ENCODE data around the gene ARHGAP26.

The ARHGAP26 gene

DNA sequence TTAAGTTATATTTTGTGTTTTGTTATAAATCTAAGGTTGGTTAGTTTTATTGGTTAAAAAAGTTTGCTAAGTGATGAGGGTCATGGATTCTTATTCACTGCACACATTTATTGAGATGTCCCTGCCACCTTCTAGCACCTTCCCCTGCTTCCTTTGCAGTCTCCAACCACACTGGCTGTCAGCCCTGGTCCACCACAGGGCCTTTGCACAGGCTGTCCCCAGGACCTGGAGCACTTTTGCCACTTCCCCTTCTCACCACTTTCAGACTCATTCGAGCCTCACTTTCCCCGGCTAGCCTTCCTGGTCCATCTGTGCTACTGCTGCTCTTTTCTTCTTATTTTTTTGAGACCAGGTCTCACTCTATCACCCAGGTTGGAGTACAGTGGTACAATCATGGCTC is 45.3 kb downstream of the ARHGAP26 start:
- no peak for DNase-seq

DNA sequence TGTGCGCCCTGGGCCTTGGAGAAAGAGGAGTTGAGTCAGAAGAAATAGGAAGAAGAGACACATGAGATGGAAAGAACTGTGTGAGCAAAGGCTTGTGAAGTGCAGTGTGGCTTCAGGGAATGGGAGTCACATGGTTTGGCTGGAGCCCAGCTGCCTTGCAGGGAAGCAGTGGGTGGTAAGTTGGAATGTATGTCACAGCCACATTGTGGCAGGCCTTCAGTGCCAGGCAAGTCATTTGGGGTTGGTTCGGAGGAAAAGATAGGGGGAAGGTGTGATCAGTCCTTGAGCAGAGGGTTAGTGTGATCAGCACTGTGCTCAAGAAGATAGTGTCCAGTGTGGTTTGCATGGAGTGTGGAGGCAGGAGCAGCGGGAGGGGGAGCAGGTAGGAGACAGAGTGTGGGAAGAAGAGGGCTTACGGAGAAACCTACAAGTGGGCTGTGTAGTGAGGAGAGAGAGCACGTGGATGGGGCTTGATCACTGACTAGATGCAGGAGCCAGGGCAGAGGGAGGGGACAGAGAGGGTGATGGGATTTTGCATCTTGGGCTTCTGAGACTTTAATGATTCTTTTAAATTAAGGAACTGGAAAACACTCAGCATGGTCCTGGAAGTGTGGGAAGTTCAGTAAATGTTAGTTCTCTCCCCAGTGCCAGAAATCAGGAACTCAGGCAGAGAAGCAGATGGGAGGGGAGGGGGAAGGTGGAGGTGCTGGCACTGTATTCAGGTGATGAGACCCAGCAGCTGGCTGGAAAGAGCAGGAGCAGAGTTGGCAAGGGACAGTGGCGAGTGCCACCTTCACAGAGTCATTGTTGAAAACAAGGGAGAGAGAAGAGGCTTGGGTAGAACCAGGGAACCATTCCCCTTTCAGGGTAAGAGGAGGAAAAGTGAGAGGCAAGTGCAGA is 46.6 kb downstream of the ARHGAP26 start:
- no peak for DNase-seq

DNA sequence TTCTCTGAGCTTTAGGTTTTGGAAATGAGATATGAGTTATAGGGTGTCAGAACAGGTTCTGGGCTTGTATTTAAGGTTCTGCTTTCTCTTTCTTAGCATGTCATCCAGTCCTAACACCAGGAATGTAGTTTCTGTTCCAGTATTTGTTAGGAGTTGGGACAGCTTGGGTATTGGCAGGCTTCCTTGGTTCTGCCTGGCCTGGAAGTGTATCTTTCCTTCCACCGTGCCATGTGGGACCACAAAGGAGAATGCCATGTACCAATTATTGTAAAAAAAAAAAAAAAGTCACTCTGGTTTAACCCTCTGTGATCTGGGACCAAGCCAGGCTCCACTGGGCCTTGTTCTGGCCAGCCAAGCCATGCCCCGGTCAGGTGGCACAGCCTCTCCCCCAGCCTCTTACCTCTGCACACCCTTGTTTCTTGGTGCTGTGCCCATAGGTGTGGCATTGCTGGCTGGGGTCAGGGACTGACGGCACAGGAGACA is 47.8 kb downstream of the ARHGAP26 start:
- DNase-seq = no peak

DNA sequence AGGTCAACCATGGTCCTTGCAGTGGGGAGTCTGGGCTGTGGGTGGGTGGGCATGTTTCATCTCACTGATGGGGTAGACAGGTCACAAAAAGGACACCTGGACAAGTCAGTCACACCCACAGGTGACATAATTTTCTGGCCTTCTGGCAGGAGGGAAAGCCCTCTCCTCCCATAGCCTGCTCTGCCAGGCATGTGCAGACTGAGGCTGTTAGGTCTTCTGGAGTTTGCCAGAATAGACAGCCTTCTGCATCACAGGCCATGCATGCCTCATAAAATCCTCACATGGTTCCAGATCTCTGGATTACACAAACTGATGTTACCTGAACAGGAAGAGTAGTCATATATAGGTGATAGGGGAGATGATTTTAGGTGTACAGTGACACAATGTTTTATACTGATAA is 49.1 kb downstream of the ARHGAP26 start:
- DNase-seq = no peak

DNA sequence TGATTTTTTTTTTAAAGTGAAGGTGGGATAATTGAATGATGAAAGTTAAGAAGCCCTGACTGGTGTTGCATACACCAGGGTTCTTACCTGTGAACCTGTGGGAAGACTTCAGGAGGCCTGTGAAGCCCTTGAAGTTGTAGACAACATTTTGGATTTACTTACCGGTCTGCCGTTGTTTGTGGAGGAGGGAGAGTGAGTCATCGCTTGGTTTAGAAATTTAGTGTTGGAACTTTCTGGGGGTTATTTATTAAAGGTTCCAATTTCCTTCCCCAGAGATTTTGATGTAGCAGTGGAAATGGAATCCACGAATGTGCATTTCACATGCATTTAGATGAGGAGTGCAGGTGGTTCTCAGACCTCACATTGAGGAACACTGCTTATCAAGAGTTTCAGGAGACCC is 49.6 kb downstream of the ARHGAP26 start:
- no peak for DNase-seq

DNA sequence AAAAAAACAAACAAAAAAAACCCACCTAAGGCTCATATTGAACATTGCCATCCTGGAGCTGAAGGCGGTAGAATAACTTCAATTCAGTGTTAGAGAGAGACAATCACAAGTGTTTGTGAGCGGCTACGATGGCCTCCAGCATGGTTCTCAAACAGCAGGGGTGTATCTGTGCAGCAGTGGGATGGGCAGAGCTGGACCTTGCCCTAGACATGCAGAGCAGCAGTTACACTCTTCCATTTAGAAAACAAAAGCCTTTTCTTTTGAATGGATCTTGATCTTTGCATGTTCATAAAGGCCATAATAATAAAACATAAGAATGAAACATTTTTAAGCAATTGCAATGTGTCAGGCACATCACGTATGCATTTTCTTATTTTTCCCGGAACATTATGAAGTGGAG is 50.3 kb downstream of the ARHGAP26 start:
- no peak for DNase-seq

DNA sequence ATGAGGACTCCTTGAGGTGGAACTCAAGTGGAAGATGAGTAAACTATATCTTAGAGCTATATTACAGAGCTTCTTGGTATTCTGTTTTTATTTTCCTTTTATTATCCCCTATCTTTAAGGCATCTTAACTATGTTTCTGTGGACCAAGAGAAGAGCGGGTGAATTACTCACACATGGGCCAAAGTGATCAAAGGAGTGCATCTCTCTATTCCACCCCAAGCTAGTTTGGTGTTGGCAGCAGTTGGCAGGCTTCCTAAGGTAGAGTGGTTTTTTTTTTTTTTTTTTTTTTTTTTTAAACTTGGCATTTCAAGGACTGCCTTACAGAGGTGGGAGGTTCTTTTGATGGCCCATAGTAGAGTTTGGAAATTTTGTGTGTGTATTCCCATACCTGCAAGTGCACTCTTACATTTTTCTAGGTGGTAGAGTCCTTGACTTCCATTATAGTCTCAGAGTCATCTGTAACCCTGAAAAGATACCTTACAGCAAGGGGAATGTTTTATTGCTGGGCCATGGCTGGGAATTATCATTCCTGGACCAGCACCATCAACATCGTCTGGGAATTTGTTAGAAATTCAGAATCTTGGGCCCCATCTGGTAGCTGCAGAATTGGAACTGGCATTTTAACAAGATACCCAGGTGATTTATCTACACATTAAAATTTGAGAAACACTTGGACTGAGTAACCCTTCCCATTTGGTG is 51.0 kb downstream of the ARHGAP26 start:
- no peak for DNase-seq

DNA sequence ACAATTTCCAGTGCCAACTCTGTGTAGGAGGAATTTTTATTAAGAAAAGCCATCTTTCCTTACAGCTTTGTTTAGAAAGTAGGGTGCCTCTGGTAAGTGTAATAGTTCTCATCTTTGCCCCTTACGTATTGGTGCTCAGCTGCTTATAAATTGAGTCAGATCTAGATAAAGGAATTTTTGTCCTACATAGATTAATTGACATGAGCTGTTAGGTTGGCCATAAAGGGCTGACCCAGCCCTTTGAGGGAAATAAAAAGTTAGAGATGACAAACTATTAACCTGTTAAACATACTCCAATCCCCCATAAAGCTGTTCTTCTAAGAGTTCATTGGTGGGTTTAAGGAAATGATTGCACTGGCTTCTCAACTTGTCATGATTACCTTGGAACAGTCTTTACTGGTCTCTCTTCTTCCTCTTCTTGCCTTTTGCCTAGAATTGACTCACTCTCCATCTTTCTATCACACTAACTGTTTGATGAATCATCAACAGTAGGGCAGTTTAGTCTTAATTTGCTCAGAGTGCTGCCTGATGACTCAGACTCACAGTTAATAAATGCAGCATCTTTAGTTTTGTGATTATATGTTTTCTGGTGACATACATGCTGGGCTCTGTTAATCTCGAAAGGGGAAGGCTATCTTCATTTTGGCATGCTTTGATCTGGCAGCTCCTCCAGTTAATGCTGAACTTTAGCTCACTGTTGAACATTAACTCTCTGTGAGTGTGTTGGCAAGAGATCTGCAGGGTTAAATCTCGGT is 51.7 kb downstream of the ARHGAP26 start:
- DNase-seq = no peak

DNA sequence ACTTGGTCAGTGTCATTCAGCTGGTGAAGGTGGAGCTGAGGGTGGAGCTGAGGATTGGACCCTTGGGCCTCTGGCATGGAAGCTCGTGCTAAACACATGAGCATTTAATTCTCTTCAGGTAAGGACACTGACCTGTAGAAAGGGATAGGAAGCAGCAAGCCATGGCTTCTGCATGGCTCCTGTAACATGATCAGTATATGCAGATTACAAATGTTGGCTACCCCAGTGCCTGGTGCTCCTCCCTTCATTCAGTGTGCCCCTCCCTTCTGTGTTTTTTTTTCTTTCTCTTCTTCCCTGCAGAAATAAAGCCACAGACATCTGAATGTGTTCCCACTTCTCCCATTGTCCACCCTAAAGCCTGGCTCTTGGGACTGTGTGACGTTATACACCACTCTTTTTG is 52.9 kb downstream of the ARHGAP26 start:
- DNase-seq = no peak

DNA sequence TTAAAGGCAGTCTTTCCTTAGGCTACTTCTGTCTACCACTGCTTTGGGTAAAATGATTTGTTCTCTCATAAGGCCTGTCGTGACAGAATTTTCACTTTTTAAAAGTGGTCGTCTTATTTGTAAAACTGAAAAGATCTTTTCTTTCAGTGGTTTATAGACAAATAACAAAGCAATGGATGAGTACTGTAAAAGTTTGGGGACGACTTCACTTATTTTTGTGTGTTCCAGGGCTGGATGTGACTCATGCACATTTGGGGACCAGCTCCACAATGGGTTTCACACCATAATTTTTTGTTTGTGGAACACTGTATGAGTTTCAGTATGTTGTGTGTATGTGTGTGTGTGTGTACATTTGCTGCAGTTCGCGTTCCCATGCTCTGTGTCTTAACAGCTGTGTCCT is 53.6 kb downstream of the ARHGAP26 start:
- no peak for DNase-seq

DNA sequence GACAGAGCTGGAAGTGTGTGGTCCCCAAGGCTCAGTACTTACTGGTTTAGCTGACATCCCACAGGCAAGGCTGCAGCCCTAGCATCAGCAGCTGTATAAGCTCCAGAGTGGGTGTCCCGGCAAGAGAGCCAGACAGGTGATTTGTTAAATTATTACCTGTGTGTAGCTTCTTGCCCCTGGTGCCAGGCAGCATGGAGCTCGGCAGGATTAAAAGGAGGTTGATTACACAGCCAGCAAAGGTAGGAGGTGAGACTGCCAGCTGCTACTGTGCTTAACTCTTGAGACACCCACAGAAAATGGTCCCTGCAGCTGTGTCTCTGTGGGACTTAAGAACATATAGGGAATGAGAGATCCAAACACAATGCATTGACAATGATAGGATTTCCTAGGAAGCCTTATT is 54.2 kb downstream of the ARHGAP26 start:
- DNase-seq = no peak

DNA sequence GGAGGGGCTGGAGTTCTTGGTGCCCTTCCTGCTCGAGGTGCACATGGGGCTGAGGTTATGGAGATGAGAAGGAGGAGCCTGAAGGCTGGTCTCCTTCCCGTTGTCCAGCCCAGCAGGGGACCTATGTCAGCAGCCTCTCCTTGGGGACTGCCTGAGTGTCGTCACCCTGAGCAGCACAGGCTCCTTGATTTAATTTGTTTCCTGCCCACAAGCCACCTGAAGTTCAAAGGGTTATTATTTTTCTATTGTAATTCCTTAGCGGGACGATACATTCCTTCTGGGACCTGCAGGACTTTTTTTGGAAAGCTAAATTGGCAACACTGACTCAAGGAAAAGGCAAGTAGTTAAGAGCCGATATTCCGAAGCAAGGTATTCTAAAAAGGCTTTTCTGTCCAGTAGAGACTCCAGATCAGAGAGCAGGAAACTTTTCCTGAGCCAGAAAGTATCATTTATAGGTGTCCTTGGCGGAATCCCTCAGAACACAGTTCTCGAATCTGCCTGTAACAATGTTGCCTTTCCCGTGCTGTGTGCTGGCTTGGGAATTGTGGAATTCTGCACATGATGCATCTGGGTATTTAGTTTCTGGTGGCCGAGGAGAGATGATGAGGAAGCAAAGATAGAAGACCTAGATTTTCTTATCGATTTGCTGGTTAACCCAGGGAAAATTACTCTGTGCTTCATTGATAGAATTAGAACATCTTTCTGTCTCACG is 55.4 kb downstream of the ARHGAP26 start:
- no peak for DNase-seq

DNA sequence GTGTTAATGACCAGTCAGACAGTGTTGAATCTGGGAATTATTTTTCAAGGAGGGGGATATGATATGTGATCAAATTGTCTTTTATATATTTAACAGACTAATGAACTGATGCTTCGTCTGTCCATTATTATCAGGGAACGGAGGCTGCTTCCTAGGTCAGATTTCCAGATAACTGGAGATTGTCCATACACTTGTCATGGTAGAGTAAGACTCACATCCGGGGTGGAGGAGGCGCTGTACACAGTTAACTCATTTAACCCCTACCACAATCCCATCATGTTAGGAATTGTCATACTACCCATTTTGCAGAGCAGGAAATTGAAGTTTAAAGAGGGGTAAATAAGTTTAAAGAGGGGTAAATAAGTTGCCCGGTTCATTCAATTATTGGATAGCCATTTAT is 55.9 kb downstream of the ARHGAP26 start:
- DNase-seq = no peak

DNA sequence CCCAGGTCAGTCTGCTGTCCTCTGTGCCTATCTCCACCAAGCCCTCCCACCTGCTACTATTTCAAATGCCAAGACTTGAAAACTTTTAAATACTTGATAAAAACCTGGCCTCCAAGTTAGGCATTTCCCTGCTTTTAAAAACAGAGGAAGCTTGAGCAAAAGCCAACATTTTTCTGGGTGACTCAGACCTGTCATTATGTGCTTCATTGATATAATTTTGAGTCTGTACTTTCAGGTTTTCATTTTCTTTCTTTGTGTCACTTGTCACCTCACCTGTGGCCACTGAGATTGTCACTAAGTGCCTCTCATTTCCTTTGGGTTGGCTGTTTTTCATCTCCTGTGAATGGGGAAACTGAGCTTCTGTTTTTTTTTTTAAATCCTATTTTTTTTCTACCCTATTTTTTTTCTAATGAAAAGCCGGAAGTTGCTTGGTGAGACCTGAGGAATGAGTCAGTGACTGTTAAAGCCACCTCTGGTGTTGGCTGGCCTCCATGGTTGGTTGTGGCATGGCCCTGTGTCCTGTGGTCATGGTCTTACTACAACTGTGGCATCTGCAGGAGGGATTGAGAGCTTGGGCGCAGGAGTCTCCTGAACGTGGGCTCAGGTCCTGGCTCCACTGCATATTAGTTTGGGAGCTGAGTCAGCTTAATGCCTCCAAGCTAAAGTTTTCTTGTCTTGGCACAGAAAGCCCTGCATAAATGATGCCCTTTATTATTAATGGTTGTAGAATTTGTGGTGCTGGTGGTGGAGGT is 56.7 kb downstream of the ARHGAP26 start:
- DNase-seq = no peak

DNA sequence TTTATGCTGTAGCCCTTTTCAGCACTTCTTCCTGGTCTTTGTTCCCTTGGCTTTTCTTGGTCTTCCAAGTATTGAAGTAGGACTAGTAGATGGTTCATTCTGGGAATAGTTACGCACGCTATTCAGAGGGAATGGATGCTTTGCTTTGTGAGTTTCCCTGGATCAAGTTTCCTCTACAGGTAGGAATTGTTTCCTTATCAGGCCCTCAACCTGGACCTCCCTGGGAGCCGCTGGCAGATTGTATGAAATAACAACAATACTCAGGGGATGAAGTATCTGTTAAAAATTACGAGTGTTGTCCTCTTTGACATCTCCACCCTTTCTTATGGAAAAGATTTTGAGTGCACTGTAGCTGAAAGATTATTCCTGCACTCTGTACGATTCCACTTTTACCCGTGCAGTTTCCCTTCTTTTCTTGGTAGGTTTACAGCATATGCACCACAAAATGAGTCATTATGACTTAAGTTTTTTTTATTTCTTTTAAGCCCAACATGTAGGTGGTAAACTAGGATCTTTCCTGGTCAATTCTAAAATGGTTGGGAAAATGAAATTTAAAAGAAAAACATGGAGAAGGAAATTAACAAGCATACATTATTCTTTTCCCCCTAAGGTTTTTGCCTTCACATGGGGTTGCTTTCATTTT is 57.9 kb downstream of the ARHGAP26 start:
- DNase-seq = no peak

DNA sequence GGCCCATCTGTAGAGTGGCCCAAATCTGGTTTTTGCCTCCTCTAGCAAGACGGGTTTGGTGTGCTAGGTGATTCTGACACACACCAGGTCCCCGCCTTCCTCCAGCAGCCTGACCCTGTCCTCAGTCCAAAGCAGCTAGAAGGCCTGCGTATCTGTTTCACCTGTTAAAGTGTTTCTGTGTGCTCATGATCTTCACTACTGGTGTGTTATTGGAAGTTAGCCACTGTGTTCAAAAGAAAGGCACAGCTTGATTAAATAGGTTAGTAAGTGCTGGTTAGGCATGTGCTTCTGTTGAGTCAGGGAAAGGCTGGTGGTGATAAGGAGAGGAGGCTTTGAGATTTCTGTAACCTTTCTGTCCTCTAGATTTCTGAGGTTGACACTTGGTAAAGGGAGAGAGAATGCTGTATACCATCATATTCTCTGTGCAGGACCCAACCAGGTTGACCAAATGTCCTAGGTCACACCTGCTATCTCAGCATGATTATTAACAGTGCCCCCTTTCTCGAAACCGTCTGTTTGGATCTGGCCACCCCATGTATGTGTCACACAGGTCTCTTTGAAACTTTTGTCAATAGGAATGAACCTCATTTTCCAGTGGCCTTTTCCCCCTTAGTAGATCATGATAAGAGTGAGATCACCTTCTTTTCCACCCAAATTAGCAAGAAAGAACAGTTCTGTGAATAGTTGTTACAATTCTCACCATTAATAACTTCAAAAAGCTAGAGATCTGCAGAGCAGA is 58.8 kb downstream of the ARHGAP26 start:
- no peak for DNase-seq

DNA sequence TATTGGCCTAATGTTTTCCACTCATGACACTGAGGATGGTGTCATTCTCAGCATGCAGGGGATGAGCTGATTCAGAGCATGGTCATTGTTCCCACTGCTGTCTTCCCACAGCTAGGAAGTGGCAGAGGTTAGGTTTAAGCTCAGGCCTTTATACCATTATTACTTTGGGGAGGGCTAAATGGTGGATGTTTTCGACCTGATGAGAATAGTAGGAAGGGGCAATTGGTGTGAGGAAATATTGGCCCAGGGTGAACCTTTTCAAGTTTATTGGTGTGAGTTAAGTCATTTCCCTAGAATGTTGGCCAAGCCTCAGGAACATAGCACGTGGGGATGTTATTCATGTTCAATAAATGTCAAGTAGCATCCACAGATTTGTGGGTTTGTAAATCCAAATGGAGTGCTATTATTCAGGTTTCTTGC is 59.6 kb downstream of the ARHGAP26 start:
- DNase-seq = no peak

DNA sequence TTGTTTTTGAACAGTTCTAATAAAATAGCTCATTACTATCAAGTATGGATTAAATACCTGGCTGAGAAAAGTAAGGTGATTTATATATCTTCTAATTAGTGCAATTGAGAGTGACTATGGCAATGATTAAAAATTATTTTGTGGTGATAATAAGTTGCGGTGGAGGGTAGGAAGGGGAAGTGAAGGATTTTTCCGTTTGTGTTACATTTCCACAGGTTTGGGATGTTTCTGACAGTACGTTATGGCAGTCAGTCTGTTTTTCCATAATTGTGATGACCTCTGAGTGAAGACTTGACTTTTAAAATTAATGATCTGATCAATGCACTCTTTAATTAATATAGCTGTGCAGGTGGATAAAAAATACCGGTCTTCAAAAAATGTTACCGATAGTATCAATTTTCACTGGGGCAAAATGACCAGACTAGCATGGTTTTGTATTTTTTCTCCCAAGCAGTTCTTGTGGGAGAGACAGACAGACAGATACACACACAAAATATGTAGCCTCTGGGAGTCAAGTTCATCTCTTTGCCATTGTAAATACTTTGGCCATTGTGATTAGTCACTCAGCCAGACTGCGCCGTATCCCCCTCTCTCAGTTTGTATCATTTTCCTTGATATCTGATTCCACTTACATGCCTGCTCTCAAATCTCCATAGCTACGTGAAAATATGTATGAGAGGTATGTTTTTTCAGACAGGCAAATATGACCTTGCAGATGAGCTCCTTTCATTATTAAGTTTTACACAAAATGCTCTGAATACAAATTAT is 60.2 kb downstream of the ARHGAP26 start:
- DNase-seq = no peak

DNA sequence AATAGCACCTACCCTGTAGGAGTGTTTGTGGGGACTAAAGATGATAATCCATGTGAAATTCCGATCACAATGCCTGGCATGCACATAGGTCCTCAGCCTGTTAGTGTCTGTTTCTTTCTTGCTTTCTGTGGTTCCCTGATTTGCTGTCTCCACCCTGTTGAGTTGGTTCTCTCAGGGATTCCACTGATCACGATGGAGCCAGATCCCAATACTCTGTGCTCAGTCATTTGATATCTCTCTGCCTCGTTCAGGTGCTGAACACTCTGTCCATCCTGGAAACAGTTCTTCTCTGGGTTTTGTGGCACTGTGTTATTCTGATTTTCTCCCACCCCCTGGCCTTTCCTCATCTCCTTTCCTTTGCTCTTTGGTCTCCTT is 60.8 kb downstream of the ARHGAP26 start:
- DNase-seq = no peak

DNA sequence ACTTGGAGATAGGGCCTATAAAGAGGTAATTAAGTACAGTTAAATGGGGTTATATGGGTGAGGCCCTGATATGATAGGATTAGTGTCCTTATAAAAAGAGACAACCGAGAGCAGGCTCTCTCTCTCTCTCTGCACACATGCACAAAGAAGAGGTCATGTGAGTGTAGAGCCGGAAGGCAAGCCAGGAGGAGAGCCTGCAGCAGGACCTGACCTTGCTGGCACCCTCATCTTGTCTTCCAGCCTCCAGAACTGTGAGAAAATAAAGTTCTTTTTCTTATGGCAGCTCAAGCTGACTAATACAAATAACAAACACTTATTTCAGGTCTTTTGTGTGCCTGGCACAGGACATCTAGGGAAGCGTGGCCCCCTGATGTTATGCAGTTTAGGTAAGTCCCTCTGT is 62.1 kb downstream of the ARHGAP26 start:
- DNase-seq = no peak
